Mesenteric fat pad (tissue), 1 donor: ENCODE data around the gene CTBP1. TPM values are rescaled to one million over a fixed set of nuclear protein-coding genes. Genes with fewer than 3 reads are reported as not detected.
A peak's percentile ranks its signal among the peaks of the same experiment; 100 is the strongest.

Experiments
- DNase-seq: peaks from one replicate; pipeline ENCODE4 v3.0.0-alpha.2; 2020; ENCODE audit warnings: low spot score
- total RNA-seq: library from RNA; stranded (reverse); fragmentation: NEBNext Ultra II Directional; extraction: Animal tissue kit (Norgen Biotek cat#: 25700); gene quantifications from one replicate; pipeline ENCODE4 v1.2.1, GENCODE V29; 2021
- donor health status: DM: yes; HTN: yes; CAD: no.

CTBP1 gene
- total RNA-seq, 1 donor from 2014 or later: 147 TPM

DNA sequence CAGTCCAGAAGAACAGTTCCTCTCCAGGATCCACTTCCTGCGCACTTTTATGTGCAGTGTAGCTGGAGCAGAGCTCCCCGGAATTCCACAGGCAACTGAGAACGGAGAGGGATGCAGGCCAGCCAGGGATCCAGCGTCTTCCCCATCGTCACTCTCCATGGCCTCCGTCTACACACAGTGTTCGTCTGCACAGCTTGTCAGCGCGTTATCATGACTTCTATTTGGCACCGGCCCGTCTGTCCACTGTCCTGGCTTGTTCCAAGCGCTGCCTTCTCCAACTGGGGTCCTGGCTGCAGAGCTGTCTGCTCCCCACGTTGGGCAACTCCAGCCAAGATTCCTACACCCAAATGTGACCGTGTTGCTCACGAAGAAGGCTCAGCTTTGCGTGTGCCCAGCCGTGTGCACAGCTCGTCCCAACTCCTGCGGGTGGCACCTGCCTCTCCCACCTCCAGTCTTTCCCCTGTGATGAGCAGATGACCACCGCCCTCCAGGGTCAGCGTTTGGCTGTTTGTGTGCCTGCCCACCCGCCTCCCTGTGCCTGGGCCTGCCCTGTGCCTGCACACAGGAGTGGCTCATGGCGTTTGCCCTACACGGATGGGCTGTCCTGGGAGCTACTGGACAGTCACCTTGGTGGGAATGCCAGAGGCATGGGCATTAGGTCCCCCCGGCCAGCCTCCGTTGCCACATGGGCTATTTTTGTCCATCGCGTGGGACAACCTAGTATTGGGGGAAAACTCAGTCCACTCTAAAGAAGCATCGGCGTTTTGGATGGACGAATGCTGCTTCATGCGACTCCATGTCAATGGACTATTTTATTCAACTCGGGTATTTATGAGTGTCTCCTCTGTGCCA, 2.2 kb upstream of the CTBP1 start:
- peak; percentile 64 for DNase-seq

DNA sequence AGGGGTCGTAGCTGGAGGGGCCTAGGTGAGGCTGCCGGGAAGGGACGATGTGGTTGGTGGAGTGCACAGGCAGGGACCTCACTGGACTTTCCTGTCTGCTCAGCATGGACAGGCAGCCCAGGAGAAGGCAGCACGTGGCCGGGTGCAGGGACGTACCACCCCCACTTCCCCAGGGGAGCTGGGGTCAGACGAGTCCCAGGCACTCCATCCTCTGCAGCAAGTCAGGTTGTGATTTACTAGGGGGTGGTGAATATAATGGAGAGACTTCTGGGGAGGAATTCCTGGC, 1.5 kb upstream of the CTBP1 start:
- peak; percentile 59 for DNase-seq

DNA sequence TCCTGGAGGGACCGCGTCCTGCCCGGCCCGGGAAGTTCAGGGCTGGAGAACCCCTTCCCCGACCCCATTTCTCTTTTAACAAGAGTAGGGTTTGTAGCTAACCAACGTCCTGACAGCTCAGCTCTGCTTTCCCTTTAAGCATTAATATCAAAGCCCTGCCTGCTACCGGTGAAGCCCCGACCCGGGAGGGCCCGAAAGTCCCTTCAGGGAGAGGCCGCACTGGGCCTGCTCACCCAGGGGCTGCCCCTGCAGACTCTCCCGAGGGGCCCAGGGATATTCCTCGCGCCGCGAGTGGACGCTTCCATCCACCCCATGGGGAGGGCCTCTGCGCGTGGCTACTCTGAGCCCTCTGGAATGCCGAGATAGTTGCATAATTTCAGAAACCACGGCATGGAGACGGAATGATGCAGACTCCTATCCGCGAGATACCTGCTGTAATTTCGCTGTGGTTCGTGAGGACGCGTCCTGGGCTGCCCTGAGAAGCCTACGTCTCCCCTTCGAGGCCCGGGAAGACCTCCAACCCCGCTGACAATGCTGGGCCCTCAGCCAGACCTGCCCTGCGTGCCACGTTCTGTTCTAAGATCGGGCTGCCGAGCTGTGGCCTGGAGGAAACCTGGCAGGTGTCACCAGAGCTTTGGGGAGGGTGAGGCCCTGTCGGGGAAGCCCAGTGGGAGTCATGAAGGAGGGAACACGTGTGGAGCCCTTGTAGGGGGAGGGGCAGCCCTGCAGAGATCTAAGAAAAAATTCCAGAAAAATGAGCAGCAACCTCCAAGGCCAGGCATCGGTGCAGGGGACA, 999 bp upstream of the CTBP1 start:
- DNase-seq: peak; percentile 89

DNA sequence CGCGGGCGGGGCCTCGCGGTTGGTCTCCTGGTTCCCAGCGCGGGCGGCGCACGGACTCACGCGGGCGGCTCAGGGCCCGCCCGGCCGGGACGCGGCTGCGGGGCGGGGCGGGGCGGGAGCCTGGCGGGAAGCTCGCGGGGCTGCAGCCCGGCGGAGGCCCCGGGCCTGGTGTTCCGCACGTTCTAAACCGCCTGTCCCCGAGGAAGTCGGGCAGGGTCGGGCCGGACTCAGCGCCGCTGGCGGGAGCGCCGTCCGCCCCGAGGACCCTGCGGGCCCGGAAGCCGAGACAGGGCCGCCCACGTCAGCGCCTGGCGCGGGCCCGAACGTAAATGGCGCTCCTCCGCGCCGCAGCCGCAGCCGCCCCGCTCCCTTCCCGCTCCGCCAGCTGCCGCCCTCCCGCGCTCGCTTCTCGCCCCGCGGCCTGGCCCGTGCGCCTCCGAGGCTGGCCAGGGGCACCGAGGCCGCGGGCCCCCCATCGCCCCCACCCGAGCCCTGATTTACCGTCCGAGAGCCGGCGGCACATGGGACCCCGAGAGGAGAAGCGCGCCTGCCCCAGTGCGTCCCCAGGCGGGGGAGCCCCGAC, 309 bp upstream of the CTBP1 start:
- DNase-seq: peak; percentile 95

DNA sequence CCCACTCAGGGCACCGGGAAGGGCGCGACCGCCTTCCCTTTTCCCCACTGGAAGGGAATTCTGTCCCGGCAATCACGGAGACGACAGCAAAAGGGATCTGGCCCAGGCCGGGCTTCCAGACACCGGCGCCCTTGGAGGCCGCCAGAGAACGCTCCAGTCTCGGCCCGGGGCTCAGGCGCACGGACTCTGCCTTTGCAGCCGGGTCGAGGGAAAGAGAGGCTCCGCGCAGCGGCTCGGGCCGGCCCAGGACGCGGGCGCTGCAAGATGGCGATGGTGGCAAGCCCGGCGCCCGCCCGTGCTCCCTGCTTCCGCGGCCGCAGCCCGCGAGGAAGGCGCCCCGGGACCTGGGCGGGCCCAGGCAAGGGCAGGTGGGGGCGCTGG, 1.1 kb downstream of the CTBP1 start:
- DNase-seq: peak; percentile 89

DNA sequence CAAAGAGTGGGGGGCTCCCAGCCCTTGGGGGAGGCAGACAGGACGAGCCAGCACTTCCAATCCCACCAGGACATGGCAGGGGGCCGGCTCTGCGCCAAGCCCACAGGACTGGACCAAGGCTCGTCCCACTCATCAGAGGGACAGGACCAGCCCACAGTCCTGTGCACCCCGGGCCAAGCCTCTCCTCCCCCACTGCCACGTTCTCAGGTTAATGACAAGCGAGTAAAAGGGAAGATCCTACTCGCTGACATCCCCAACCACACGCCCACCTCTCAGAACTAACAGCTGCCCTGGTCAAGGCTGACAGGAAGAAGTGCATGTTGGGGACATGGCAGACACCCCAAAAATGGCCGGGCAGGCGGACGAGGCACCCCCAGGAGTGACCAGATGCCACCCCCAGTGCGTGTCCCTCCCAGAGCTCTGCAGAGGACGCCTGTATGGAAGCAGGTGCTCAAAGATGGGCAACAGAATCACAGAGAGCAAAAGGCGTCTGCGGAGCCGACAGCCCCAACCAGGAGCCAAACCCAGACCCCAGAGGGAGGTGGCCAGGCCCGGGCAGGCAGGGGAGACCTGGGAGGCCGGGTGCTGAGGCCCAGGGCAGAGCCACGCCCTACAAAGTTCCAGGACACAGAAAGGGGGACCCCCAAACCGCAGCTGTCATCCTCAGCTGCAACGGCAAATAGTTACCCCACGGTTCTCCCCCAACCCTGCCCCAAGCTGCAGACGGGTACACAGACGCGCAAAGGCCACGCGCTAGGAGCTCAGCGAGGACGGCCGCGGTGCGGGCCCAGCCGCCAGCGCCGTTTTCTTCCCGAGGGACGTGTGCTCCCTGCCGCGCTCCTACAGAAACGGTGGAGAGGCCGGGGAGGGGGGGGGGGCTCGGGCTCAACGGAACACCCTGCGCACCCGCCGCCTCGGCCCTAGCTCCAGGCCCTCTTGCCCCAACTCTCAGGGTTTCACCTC, 1.7 kb downstream of the CTBP1 start:
- peak; percentile 86 for DNase-seq

DNA sequence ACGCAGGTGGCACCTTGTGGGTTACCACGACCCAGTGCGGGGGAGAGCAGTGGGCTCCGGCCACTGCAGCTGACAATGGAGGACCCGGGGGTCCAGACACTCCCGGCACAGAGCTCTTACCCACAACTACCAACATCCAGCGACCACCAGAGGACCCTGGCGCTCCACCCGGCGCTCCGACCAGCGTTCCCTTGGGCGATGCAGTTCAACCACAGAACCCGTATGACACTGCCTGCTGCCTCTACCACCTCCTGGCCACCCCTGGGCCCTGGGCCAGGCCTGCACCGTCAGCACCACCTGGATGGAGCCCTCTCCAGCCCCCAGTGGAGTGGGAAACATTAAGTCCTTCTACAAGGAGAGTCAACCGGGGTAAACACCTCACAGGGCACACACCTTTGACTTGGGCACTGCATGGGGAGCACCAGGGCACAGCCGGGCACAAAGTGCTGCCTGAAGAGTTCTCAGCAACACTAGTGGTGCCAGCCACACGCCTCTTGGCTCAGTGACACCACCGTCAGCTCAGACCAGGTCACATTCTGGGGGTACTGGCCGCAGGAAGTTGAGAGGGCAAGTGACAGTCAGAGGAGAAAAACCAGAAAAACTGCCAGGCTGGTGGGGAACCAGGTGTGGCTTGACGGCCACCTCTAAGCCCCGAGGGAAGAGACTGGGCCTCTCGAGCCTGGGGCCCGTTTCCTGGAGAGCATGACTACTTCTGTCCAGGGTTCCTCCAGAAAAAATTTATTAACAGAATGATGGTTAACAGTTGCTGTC, 2.6 kb downstream of the CTBP1 start:
- peak; percentile 88 for DNase-seq

DNA sequence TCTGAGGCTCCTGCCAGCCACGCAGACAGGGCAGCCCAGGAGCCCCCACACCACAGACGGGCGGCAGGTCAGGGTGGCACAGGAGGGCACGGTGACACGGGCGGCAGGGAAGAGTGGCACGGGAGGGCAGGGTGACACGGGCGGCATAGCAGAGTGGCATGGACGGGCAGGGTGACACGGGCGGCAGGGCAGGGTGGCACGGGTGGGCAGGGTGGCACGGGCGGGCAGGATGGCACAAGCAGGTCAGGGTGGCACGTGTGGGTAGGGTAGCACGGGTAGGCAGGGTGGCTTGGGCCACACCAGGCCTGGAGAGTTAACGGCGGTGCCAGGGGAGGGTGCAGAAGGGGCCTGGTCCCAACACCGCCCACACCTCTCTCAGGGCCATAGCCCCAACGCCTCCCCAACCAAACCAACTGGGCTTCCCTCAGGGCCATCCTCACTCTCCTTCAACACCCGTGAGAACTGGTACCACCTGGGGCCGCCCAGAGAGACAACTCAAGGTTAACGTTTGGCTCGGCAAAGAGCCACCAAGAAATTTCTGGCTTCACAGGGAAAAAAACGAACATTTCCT, 3.4 kb downstream of the CTBP1 start:
- peak; percentile 65 for DNase-seq

DNA sequence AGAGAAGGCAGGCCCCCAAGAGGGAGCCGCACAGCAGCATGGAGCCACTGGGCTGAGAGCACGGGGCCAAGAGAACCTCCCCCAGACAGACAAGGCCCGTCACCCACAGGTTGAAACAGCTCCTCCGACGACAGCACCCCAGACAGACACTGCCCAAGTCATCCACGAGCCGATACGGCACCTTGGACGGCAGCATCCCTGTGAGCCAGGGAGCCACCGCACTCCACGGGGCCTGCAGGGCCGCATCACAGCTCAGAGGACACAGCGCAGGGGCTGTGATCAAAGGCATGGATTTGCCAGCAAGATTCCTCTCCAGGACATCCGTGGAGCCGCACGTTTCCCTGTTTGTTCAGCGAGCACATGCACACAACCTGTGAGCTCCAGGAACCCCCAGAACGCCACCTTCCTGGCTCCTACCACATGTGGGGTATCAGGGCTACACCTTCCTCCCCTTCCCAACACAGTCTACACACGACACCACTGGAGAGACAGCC, 3.9 kb downstream of the CTBP1 start:
- DNase-seq: peak; percentile 59

DNA sequence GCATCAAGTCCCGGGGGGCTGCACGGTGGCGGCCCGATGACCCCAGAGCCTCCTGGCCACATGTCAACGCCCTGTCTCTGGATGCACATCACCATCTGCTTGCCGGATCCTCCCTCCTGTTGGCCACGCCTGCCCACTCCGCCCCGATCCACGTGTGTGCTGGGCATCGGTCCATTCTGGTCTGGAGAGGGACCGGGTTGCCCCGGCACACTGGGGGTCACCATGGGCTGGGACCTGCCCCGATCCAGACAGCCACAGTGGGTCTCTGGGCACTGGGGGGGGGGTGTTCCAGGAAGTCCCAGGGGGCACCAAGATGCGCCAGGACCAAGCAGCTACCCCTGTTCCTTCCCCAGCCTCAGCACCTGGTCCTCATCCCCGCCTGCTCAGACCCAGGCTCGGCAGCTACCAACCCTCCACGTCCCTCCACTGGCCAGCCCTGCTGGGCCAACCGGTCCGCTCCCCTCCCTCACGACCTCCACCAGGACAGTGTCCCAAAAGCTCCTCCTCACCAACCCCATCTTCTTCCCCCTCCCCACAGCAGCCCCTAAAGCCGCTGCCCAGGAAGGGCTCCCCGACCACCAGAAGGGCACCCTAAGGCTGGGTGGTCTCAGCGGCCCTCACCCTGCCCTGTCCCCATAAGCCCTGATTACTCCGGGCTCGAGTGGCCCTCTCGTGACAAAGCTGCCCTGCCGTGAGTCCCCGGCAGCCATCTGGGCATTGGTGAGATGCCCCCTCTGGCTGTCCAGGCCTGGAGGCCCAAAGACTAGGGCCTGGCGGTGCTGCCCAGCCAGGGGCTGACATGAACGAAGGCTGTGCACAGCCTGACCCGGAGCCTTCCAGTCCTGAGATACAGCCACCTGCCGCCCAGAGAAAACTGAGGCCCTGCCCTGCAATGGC, 4.6 kb downstream of the CTBP1 start:
- DNase-seq: peak; percentile 87

DNA sequence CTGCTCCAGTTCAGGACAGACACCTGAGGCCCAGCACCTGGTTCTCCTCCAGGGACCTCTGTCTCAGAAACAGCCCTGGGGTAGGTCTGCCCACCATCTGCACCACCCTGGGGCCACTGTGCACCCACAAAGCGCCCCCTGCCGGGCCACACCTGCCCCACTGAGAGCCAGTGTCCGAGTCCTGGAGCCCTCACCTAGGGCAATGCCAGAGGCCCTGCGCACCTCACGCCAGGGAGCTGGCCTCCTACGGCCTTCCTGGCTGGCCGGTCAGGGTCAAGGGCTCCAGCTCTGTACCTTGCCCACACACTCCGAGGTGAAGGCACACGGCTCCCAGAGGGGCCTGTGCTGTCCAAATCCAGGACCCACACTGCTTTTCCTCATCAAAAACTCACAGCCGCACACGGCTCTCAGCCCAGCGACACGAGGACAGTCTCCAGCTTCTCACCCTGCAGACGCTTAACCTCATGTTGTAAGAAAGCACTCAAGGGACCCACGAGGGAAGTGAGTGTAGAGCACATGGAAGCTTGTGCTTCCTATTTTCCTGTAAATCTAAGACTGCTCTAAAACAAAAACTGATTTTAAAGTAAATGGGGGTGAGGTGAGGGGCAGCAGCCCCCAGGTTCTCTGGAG, 5.4 kb downstream of the CTBP1 start:
- peak; percentile 81 for DNase-seq

DNA sequence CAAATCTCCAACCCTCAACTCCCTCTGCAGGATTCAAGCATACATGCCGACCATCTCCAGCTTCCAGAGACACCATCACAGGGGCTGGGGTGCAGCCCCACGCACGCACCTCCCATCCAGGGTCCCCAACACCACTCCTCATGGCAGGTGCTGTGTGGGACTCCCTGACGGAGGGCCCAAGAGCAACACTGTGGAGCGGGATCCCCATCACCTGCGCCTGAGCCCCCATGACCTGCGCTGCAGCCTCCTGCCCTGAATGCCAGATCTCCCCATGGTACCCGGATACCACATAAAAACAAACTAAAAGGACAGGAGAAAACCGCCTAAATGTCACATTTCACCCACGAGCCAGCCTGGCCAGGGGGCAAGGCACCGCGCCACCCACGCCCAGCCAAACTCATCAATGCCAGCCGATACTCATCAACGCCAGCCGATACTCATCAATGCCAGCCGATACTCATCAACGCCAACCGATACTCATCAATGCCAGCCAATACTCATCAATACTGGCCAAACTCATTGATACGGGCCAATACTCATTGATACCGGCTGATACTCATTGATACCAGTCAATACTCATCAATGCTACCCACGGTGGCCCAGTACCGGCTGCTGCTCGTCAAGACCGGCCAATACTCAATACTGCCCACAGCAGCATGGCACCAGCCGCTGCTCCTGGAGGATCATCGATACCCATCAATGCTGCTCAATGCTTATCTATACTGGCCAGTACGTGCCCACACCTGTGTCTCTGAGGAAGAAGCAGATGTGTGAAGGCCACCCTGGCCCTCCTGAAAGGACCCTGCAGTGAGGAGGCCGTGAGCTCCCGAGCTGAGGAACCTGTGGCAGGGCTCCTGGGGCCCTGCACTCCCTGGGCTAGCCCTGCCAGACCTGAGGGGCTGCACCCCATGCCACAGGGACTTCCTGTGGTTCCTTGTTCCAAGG, 6.2 kb downstream of the CTBP1 start:
- DNase-seq: peak; percentile 60

DNA sequence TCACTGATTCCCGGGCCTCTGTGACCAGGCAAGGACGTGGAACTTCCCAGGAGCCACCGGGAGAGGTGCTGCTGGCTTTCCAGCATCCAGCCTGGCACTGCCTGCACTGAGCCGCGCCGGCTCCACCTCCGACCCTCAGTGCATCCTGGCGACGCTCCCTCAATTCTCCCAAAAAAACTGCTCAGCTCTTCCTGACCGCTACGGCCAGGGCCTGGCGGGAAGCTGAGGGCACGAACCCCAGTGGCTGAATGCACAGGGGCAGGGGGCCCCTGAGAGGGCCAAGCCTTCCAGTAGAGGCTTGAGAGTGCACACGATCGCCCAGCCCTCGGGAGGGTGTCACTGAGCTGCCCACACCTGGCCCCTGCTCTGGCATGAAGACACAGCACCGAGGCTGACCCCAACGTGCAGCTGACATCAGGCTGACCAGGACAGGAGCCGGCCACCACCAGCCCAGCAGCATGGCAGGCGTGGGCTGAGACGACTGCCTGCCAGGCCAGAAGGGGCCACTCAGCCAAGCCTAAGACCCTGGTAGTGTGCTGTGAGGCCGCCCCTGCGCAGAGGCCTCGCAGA, 6.9 kb downstream of the CTBP1 start:
- DNase-seq: peak; percentile 72

DNA sequence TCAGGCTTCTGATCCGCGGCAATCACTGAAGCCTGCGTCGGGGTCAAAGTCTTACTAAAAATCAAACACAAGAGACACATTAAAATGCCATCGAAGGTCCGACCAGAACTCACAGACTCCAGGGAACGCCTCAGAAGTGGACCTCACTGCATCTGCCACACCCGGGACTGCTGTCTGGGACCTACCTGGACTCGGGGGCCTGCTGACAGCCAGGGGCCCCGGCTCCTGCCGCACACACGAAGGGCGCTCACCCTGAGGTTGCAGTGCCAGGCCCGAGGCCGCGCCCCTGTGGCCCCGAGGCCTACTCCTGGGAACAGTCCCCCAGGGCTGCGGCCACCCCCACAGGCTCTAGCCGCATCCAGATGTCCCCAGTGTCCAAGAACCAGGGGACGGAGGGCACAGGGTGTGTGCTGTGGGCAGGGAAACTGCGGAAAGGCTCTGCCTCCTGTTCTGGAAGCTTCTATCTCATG, 7.4 kb downstream of the CTBP1 start:
- DNase-seq: peak; percentile 71

DNA sequence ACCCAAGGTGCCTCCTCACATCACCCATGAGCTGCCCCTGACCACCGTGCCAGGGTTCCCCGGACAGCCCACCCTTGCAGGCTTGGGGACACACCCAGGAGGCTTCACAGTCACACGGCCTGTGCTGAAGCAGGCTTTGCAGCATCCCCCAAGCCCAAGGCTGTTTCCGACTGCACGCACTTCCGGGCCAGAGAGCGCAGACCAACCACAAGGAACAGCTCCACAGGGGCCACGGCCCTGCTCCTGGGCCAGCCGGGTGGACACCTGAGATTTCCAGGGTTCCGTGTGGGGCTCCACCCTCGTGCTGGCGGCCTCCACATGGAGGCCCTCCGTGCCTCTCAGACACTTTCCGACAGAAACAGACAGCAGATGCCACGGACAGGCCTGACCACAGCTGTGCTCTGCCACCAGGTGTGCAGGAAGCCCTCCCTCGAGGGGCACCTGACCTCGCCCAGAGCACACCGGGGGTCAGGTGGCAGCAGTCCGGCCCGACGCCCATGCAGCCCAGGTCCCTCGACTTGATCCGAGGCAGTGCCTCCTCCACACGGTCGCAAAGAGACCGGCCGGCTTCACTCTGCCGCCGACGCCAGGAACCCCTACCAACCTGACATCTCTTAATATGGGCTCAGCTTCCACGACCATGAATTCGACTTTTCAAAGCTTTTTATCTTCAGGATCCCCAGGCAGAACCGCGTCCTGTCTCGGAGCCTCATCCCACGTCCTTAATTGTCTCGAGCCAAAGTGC, 8.0 kb downstream of the CTBP1 start:
- peak; percentile 78 for DNase-seq

DNA sequence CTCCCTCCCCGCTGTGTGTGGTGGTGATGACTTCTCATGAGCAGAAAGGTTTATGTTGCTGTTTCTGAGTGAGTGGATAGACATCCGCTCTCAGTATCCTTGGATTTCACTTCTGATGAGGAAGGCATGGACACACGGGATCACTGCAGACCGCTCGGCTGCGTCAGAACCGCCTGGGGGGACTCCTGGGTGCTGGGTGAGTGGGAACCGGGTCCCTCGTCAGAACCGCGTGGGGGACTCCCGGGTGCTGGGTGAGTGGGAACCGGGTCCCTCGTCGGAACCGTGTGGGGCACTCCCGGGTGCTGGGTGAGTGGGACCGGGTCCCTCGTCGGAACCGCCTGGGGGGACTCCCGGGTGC, 9.0 kb downstream of the CTBP1 start:
- DNase-seq: peak; percentile 60
